Measurements from ENCODE around the gene HYI. TPM values are rescaled to one million over a fixed set of nuclear protein-coding genes. Genes with fewer than 3 reads are reported as not detected.

Gene HYI
- total and polyA plus RNA-seq, 7 donors, result 40.4 to 104 (median 72.8) TPM

DNA sequence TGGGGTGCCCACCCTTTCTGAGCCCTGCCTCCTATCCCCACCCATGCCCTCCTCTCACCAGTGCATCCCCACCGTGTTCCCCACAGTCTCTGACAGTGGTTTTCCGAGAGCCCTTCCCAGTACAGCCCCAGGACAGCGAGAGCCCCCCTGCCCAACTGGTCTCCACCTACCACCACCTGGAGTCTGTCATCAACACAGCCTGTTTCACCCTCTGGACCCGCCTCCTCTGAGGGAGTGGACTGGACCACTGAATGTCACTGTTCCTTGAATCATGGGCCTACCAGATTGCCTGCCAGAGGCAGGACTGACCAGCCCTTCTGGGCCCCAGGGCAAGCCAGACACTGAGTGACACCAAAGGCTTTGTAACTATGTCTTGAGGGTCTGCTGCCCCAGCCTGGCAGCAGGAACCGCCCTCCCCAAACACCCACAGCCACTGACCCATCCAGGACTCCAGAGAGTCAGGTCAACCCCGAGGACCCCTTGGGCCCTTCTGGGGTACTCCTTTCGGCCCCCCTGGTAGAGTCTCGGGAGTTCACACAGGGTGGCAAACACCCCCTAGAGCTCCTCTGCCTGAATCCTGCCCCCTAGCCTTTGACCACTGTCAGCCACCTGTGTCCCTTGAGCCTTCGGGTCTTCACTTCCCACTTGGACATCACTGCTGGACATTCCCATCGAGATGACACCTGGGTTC is 3.3 kb downstream of the HYI start:
- Histone ChIP-seq H3K27ac (no peak overlapping the region), H3K27me3 (no peaks in the 10 kb centered on the region), H3K36me3 (peaks cover 40 to 68% (median 58%) of the 10 kb centered on the region in 4 donors), H3K4me1 (peaks cover 0 to 22% (median 20%) of the 10 kb centered on the region in 4 donors), H3K9me3 (no peaks in the 10 kb centered on the region), H3K4me3 (no peak overlapping the region)
- TF ChIP-seq, protein P1, sequence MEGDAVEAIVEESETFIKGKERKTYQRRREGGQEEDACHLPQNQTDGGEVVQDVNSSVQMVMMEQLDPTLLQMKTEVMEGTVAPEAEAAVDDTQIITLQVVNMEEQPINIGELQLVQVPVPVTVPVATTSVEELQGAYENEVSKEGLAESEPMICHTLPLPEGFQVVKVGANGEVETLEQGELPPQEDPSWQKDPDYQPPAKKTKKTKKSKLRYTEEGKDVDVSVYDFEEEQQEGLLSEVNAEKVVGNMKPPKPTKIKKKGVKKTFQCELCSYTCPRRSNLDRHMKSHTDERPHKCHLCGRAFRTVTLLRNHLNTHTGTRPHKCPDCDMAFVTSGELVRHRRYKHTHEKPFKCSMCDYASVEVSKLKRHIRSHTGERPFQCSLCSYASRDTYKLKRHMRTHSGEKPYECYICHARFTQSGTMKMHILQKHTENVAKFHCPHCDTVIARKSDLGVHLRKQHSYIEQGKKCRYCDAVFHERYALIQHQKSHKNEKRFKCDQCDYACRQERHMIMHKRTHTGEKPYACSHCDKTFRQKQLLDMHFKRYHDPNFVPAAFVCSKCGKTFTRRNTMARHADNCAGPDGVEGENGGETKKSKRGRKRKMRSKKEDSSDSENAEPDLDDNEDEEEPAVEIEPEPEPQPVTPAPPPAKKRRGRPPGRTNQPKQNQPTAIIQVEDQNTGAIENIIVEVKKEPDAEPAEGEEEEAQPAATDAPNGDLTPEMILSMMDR (IDR thresholded peaks at IDR 0.05), result no peak
- TF ChIP-seq POLR2A (IDR thresholded peaks at IDR 0.05) (no peak), POLR2AphosphoS5 (IDR thresholded peaks at IDR 0.05) (no peak), EP300 (IDR thresholded peaks at IDR 0.05) (no peak)
- WGBS, 2 donors, result 85 to 87% methylated on average over 10 of the region's 10 CpGs
- intact Hi-C loops (cut with DNase I), result loop anchor here (5.0 kb wide), 1 partner anchor 93 kb away; the partner anchor contains the start of gene CDC20
- peak; percentile 63 for DNase-seq

DNA sequence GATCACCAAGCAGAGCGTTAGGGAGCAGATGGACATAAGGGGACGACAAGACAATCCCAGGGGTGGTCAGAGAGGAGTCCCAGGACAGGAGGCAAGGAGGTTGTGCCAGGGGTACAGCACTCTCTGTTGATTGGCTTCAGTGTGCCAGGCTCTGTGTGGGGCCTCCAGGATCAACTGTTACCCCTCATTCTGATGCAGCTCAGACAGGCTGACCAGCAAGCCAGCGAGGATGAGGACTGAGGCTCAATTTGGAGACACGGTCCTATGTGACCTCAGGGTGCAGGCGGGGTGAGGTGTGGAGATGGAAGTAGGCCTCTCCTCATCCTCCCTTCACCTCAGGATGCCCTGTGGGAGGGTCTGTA is 4.0 kb downstream of the HYI start:
- H3K36me3 ChIP-seq, result peaks cover 41 to 75% (median 60%) of the 10 kb centered on the region in 4 donors
- no peaks in the 10 kb centered on the region for H3K27me3 ChIP-seq
- 82 to 83% methylated on average over 5 of the region's 5 CpGs for WGBS, 2 donors
- no peaks in the 10 kb centered on the region for H3K9me3 ChIP-seq
- no peak overlapping the region for H3K4me3 ChIP-seq
- DNase-seq, result no peak
- peaks cover 0 to 20% (median 17%) of the 10 kb centered on the region in 4 donors for H3K4me1 ChIP-seq
- no peak overlapping the region for H3K27ac ChIP-seq
- intact Hi-C loops (cut with DNase I), result loop anchor here (5.0 kb wide), 1 partner anchor 92 kb away; the partner anchor contains the start of gene CDC20
- TF ChIP-seq EP300 (IDR thresholded peaks at IDR 0.05), result no peak
- no peak for TF ChIP-seq POLR2A (IDR thresholded peaks at IDR 0.05)
- TF ChIP-seq, protein P1 (IDR thresholded peaks at IDR 0.05), result no peak
- TF ChIP-seq POLR2AphosphoS5 (IDR thresholded peaks at IDR 0.05), result no peak

DNA sequence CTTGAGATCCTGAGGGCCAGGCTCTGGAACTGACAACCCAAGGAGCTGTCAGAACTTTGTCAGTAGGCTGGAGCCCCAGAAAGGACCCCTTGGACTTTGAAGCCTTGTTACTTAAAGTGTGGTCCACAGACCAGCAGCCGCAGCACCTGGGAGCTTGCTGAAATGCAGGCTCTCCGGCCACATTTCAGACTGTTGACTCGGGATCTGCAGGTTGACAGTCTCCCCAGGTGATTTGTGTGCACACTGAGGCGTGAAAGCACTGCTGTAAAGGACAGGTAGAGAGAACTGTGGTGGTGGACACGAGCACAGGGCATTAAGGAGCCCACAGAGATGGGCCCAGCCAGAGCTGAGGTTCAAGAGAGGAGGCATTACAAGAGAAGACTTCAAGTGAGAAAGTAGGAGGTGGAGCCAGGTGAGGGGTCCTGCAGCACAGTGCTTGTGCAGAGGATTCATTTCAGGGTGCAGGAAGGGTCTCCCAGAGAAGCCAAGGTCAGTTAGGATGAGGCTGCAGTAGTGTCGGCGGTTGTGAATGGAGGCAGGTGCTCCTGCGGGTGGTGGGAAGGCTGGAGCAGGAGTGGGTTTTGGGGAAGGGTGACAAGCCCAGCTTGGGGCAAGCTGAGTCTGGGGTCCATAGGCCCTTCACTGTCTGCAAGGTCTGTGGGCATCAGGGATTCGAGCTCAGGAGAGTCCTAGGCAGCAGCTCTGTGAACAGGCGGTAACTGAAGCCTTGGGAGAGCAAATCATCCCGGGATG is 4.6 kb downstream of the HYI start:
- TF ChIP-seq EP300 (IDR thresholded peaks at IDR 0.05), result no peak
- no peak for TF ChIP-seq POLR2A (IDR thresholded peaks at IDR 0.05)
- TF ChIP-seq POLR2AphosphoS5 (IDR thresholded peaks at IDR 0.05), result no peak
- TF ChIP-seq, protein P1 (IDR thresholded peaks at IDR 0.05), result no peak
- peak; percentile 54 for DNase-seq
- Histone ChIP-seq H3K27me3 (no peaks in the 10 kb centered on the region), H3K27ac (no peak overlapping the region), H3K9me3 (no peaks in the 10 kb centered on the region), H3K4me1 (peaks cover 0 to 16% (median 14%) of the 10 kb centered on the region in 4 donors), H3K4me3 (no peak overlapping the region), H3K36me3 (peaks cover 41 to 80% (median 64%) of the 10 kb centered on the region in 4 donors)
- intact Hi-C loops (cut with DNase I), result no loop called here
- WGBS, 2 donors, result 84 to 90% methylated on average over 11 of the region's 11 CpGs

GRCh38 chr1:43447891-43448708 is 5.6 kb downstream of the HYI start:
- H3K27ac ChIP-seq, result no peak overlapping the region

More at GRCh38 chr1:43447891-43448708, 5.6 kb downstream of the HYI start:
- Histone ChIP-seq H3K4me3 (no peak overlapping the region), H3K9me3 (no peaks in the 10 kb centered on the region), H3K27me3 (no peaks in the 10 kb centered on the region), H3K4me1 (peaks cover 0 to 11% (median 11%) of the 10 kb centered on the region in 4 donors), H3K36me3 (peaks cover 50 to 91% (median 73%) of the 10 kb centered on the region in 4 donors)
- 78 to 89% methylated on average over 25 of the region's 25 CpGs for WGBS, 2 donors
- TF ChIP-seq EP300 (IDR thresholded peaks at IDR 0.05), result no peak
- TF ChIP-seq POLR2AphosphoS5 (IDR thresholded peaks at IDR 0.05), result no peak
- TF ChIP-seq, protein P1 (IDR thresholded peaks at IDR 0.05), result no peak
- TF ChIP-seq POLR2A (IDR thresholded peaks at IDR 0.05), result no peak
- DNase-seq, result peak; percentile 64
- intact Hi-C loops (cut with DNase I), result no loop called here
